Nephron (organoid): Measurements from ENCODE around the gene C2CD3.

Experiments used
- H3K27ac Mint-ChIP-seq, 3 experiments: 2 replicates each; pipeline ENCODE4 v1.8.0; 2020; ENCODE audit warnings: mixed read lengths in 3 of 3, mild to moderate bottlenecking in 2 of 3, moderate library complexity in 1 of 3
- H3K27me3 Mint-ChIP-seq: 2 replicates; pipeline ENCODE4 v1.8.0; 2021; ENCODE audit warnings: low read depth, mild to moderate bottlenecking, moderate library complexity, mixed read lengths
- H3K36me3 Mint-ChIP-seq: 2 replicates; pipeline ENCODE4 v1.8.0; 2020; ENCODE audit warnings: low read depth, mixed read lengths
- H3K4me1 Mint-ChIP-seq: 2 replicates; pipeline ENCODE4 v1.8.0; 2020; ENCODE audit warnings: mixed read lengths
- H3K4me3 Mint-ChIP-seq, 3 experiments: 2 replicates each; pipeline ENCODE4 v1.8.0; 2020; ENCODE audit warnings: mild to moderate bottlenecking in 3 of 3, mixed read lengths in 3 of 3, moderate library complexity in 2 of 3
- H3K9me3 Mint-ChIP-seq: 2 replicates; pipeline ENCODE4 v1.8.0; 2020; ENCODE audit warnings: mixed read lengths
- CTCF ChIP-seq, 3 experiments: fragments of 200-600 bp; sonication (generic); IDR thresholded peaks; one replicate each; pipeline ENCODE4 v1.5.0; 2021; ENCODE audit warnings: antibody characterized with exemption in 3 of 3; ENCODE audit not compliant: unreplicated experiment in 3 of 3

C2CD3 gene

GRCh38 chr11:73999581-74000306 lies 171.1 kb downstream of the C2CD3 start:
- Mint-ChIP-seq H3K9me3 (no peaks in the 10 kb centered on the region), H3K36me3 (peaks cover 20% of the 10 kb centered on the region), H3K4me3 (no peak overlapping the region), H3K4me1 (peaks cover 2% of the 10 kb centered on the region), H3K27ac (no peak overlapping the region), H3K27me3 (no peaks in the 10 kb centered on the region)
- TF ChIP-seq CTCF (IDR thresholded peaks at IDR 0.05; ENCODE audit: unreplicated experiment in 3 of 3), result no peak

GRCh38 chr11:73998846-73999575 lies 171.8 kb downstream of the C2CD3 start:
- no peak for TF ChIP-seq CTCF (IDR thresholded peaks at IDR 0.05; ENCODE audit: unreplicated experiment in 3 of 3)
- no peaks in the 10 kb centered on the region for H3K27me3 Mint-ChIP-seq

GRCh38 chr11:73997120-73997770 lies 173.6 kb downstream of the C2CD3 start:
- Mint-ChIP-seq H3K4me1 (no peaks in the 10 kb centered on the region), H3K9me3 (no peaks in the 10 kb centered on the region), H3K4me3 (no peak overlapping the region), H3K27ac (no peak overlapping the region), H3K27me3 (no peaks in the 10 kb centered on the region), H3K36me3 (peaks cover 8% of the 10 kb centered on the region)
- no peak for TF ChIP-seq CTCF (IDR thresholded peaks at IDR 0.05; ENCODE audit: unreplicated experiment in 3 of 3)

More at GRCh38 chr11:73998846-73999575, 171.8 kb downstream of the C2CD3 start:
- H3K4me1 Mint-ChIP-seq, result no peaks in the 10 kb centered on the region
- H3K27ac Mint-ChIP-seq, result no peak overlapping the region
- no peak overlapping the region for H3K4me3 Mint-ChIP-seq
- peaks cover 20% of the 10 kb centered on the region for H3K36me3 Mint-ChIP-seq
- no peaks in the 10 kb centered on the region for H3K9me3 Mint-ChIP-seq

GRCh38 chr11:73996161-73996747 lies 174.5 kb downstream of the C2CD3 start:
- TF ChIP-seq CTCF (IDR thresholded peaks at IDR 0.05; ENCODE audit: unreplicated experiment in 3 of 3), result no peak
- H3K27me3 Mint-ChIP-seq, result peaks cover 2% of the 10 kb centered on the region
- H3K36me3 Mint-ChIP-seq, result peaks cover 7% of the 10 kb centered on the region
- no peaks in the 10 kb centered on the region for H3K9me3 Mint-ChIP-seq
- no peak overlapping the region for H3K4me3 Mint-ChIP-seq
- H3K4me1 Mint-ChIP-seq, result no peaks in the 10 kb centered on the region
- no peak overlapping the region for H3K27ac Mint-ChIP-seq

- Mint-ChIP-seq H3K36me3 (peaks cover 2% of the 10 kb centered on the region), H3K27me3 (peaks cover 6% of the 10 kb centered on the region), H3K4me3 (no peak overlapping the region), H3K9me3 (no peaks in the 10 kb centered on the region), H3K4me1 (no peaks in the 10 kb centered on the region), H3K27ac (no peak overlapping the region)
- TF ChIP-seq CTCF (IDR thresholded peaks at IDR 0.05; ENCODE audit: unreplicated experiment in 3 of 3), result no peak
Observed at GRCh38 chr11:73995731-73996130, 175.1 kb downstream of the C2CD3 start.
